AG10803 (cell line): ENCODE measurements around the gene VARS1.

Experiments used
- DNase-seq: peaks from one replicate; pipeline ENCODE4 v3.0.0; 2010; ENCODE audit warnings: low read depth
- H3K4me3 ChIP-seq: 2 replicates; pipeline ENCODE4 v1.5.1; 2011; ENCODE audit warnings: mild to moderate bottlenecking, low read length, control low read depth
- CTCF ChIP-seq: conservative IDR thresholded peaks from 2 replicates; pipeline ENCODE4 v1.5.1; 2011; ENCODE audit warnings: mild to moderate bottlenecking, low read length, control low read depth, inconsistent platforms

The VARS1 gene

GRCh38 chr6:31791324-31792089, 4.0 kb downstream of the VARS1 start:
- peak; percentile 43 for DNase-seq
- peak; percentile 77 for TF ChIP-seq CTCF
- no peak overlapping the region for H3K4me3 ChIP-seq

- DNase-seq = no peak
- TF ChIP-seq CTCF = no peak
- no peak overlapping the region for H3K4me3 ChIP-seq
These were observed 10.1 kb downstream of the VARS1 start for GRCh38 chr6:31785475-31785874.

- TF ChIP-seq CTCF = no peak
- no peak for DNase-seq
- no peak overlapping the region for H3K4me3 ChIP-seq
These were observed 11.2 kb downstream of the VARS1 start for GRCh38 chr6:31784098-31784925.

- DNase-seq = no peak
- H3K4me3 ChIP-seq = no peak overlapping the region
- TF ChIP-seq CTCF = no peak
These were observed 13.3 kb downstream of the VARS1 start for GRCh38 chr6:31782126-31782855.

- DNase-seq = no peak
- no peak for TF ChIP-seq CTCF
- H3K4me3 ChIP-seq = no peak overlapping the region
These were observed 14.1 kb downstream of the VARS1 start for GRCh38 chr6:31781244-31782125.

- no peak for TF ChIP-seq CTCF
- DNase-seq = no peak
- H3K4me3 ChIP-seq = no peak overlapping the region
These were observed 14.9 kb downstream of the VARS1 start for GRCh38 chr6:31780507-31781243.
